ENCODE data around the gene CDCP1. TPM values are rescaled to one million over a fixed set of nuclear protein-coding genes. Genes with fewer than 3 reads are reported as not detected.

Gene CDCP1
- total RNA-seq, 1 donor from 2014 or later, result not detected

- H3K9me3 Mint-ChIP-seq, result peaks cover 4% of the 10 kb centered on the region
- DNase-seq (ENCODE audit: low read depth, low spot score), result no peak
- no peaks in the 10 kb centered on the region for H3K4me1 Mint-ChIP-seq
- no peaks in the 10 kb centered on the region for H3K36me3 Mint-ChIP-seq (ENCODE audit: low read depth)
- TF ChIP-seq, protein P1, sequence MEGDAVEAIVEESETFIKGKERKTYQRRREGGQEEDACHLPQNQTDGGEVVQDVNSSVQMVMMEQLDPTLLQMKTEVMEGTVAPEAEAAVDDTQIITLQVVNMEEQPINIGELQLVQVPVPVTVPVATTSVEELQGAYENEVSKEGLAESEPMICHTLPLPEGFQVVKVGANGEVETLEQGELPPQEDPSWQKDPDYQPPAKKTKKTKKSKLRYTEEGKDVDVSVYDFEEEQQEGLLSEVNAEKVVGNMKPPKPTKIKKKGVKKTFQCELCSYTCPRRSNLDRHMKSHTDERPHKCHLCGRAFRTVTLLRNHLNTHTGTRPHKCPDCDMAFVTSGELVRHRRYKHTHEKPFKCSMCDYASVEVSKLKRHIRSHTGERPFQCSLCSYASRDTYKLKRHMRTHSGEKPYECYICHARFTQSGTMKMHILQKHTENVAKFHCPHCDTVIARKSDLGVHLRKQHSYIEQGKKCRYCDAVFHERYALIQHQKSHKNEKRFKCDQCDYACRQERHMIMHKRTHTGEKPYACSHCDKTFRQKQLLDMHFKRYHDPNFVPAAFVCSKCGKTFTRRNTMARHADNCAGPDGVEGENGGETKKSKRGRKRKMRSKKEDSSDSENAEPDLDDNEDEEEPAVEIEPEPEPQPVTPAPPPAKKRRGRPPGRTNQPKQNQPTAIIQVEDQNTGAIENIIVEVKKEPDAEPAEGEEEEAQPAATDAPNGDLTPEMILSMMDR (conservative IDR thresholded peaks at IDR 0.05), result no peak
- no peak overlapping the region for H3K27ac Mint-ChIP-seq (ENCODE audit: unreplicated experiment)
- peaks cover 13% of the 10 kb centered on the region for H3K27me3 Mint-ChIP-seq (ENCODE audit: low read depth)
- no peak overlapping the region for H3K4me3 Mint-ChIP-seq
Measured at GRCh38 chr3:45103753-45104714, 42.1 kb downstream of the CDCP1 start.

DNA sequence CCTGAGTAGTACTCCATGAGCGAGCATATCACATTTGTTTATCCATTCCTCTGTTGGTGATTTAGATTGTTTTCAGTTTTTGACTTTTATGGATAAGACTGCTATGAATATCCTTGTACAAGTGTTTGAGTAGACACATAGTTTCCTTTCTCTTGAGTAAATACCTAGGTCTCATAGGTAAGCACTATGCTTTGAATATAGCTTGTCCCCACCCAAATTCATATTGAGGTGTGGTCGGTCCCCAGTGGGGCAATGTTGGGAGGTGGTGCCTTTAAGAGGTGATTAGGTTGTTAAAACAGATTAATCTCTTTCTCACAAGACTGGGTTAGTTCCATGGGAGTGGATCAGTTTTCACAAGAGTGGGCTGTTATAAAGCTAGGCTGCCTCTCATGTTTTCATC, 42.8 kb downstream of the CDCP1 start:
- no peak overlapping the region for H3K27ac Mint-ChIP-seq (ENCODE audit: unreplicated experiment)
- no peaks in the 10 kb centered on the region for H3K36me3 Mint-ChIP-seq (ENCODE audit: low read depth)
- TF ChIP-seq, protein P1 (conservative IDR thresholded peaks at IDR 0.05), result no peak
- H3K4me3 Mint-ChIP-seq, result no peak overlapping the region
- peaks cover 17% of the 10 kb centered on the region for H3K27me3 Mint-ChIP-seq (ENCODE audit: low read depth)
- no peaks in the 10 kb centered on the region for H3K4me1 Mint-ChIP-seq
- peaks cover 4% of the 10 kb centered on the region for H3K9me3 Mint-ChIP-seq
- DNase-seq (ENCODE audit: low read depth, low spot score), result no peak

- TF ChIP-seq, protein P1 (conservative IDR thresholded peaks at IDR 0.05), result no peak
- Mint-ChIP-seq H3K27me3 (ENCODE audit: low read depth) (peaks cover 17% of the 10 kb centered on the region), H3K9me3 (peaks cover 4% of the 10 kb centered on the region), H3K4me1 (no peaks in the 10 kb centered on the region), H3K27ac (ENCODE audit: unreplicated experiment) (no peak overlapping the region), H3K36me3 (ENCODE audit: low read depth) (no peaks in the 10 kb centered on the region), H3K4me3 (no peak overlapping the region)
- DNase-seq (ENCODE audit: low read depth, low spot score), result no peak
Measured at GRCh38 chr3:45100981-45101407, 45.2 kb downstream of the CDCP1 start.

DNA sequence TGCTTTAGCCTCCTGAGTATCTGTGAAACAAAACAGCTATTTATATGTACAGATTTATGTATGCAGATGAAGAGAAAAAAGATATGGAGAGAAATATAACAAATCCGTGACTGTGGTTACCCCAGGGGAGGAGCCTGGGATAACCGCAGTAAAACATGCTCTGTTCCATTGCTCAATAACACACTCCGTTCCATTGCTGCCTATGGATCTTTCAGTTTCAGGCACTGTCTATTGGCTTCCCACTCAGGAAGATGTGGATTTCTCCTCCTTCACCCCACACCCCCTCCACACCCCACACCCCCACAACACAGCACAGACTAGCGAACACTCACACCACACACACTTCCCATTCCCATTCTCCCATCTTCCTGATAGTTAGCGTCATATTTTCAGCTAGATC, 47.9 kb downstream of the CDCP1 start:
- Mint-ChIP-seq H3K4me1 (no peaks in the 10 kb centered on the region), H3K27ac (ENCODE audit: unreplicated experiment) (no peak overlapping the region), H3K36me3 (ENCODE audit: low read depth) (no peaks in the 10 kb centered on the region), H3K27me3 (ENCODE audit: low read depth) (peaks cover 17% of the 10 kb centered on the region), H3K9me3 (peaks cover 4% of the 10 kb centered on the region), H3K4me3 (no peak overlapping the region)
- TF ChIP-seq, protein P1 (conservative IDR thresholded peaks at IDR 0.05), result no peak
- no peak for DNase-seq (ENCODE audit: low read depth, low spot score)

DNA sequence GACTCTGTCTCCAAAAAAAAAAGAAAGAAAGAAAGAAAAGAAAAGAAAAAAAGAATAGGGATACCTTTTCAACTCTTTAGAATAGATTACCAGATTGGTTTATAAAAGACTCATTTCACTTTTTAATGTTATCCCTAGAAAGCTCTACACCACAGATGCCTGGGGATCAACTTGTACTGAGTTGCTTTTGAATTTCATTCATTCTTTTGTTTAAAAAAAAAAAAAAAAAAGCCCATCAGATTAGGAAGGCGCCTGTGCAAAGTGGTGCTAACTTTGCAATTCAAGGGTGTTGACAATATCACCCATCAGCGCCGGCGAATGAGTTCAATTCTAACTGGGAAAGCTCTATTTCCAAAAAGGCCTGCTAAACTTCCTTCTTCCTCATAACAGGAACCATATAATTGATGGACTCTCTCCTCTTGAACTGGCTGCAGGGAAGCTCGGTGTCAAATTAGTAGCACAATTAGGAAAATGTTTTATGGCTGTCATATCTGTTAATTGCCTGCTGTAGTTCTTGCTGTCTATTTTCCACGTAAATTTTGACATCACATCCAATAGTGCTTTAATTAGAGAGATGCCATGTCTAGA, 48.8 kb downstream of the CDCP1 start:
- TF ChIP-seq, protein P1 (conservative IDR thresholded peaks at IDR 0.05), result no peak
- no peak overlapping the region for H3K4me3 Mint-ChIP-seq
- H3K27ac Mint-ChIP-seq (ENCODE audit: unreplicated experiment), result no peak overlapping the region
- no peaks in the 10 kb centered on the region for H3K36me3 Mint-ChIP-seq (ENCODE audit: low read depth)
- no peak for DNase-seq (ENCODE audit: low read depth, low spot score)
- peaks cover 21% of the 10 kb centered on the region for H3K27me3 Mint-ChIP-seq (ENCODE audit: low read depth)
- H3K9me3 Mint-ChIP-seq, result no peaks in the 10 kb centered on the region
- H3K4me1 Mint-ChIP-seq, result no peaks in the 10 kb centered on the region

All from neural crest cell (in vitro differentiated cells).